ENCODE data around the gene CLEC18B.
"Not testable (repeated sequence)": the region's sequence is repeated elsewhere in the genome, so short reads cannot be mapped to it uniquely, and the experiment has no call there.

CLEC18B gene

GRCh38 chr16:74446866-74447265 lies 25.6 kb upstream of the CLEC18B start:
- FAIRE-seq (no peak), DNase-seq (ENCODE audit: low spot score) (no peak)

- DNase-seq (ENCODE audit: low spot score); FAIRE-seq: not testable (repeated sequence)
Measured at GRCh38 chr16:74443624-74444346, 22.5 kb upstream of the CLEC18B start.

DNA sequence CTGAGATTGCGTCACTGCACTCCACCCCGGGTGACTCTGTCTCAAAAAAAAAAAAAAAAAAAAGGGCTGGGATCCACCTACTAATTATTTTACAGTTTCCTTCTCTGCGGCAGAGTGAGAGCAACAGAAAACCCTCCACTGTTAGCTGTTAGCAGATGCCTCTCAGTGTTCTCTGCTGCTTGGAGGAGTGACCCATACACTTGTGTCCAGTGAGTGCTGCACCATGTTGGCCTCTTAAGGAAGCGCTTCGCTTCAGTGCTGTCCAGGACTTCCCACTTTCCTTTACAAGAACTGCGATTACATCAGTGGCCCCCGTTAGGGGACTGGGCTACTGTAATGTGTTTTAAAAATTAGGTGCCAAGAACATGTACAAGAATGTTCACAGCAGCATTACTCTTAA lies 18.4 kb upstream of the CLEC18B start:
- DNase-seq (ENCODE audit: low spot score) (no peak), FAIRE-seq (no peak)

DNA sequence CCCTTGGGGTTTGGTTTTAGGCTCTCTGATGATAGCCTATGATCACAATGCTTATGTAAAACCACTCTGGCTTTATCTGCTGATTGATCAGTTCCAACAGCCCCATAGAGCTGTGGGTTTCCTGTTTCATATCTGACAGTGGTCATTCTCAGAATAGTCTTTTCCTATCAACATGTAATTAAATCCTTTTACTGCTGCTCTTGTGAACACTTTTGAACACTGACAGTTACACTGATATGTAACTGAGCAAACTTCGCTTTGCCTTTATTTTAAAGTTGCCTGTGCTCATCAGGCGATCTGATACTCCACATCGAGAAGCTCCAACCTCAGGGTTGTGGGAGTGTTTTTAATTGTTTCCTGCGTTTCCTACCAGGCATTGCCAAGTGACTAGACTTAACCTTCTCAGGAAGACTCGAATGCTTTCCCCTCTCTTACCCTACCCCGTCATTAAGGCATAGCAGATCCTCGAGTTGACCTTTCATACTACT lies 17.3 kb upstream of the CLEC18B start:
- DNase-seq (ENCODE audit: low spot score) (no peak), FAIRE-seq (no peak)

- DNase-seq (ENCODE audit: low spot score) (no peak), FAIRE-seq (no peak)
Measured at GRCh38 chr16:74431516-74431915, 10.2 kb upstream of the CLEC18B start.

- FAIRE-seq = not testable (repeated sequence)
- peak; percentile 46 for DNase-seq (ENCODE audit: low spot score)
Measured at GRCh38 chr16:74430036-74430712, 8.9 kb upstream of the CLEC18B start.

- FAIRE-seq; DNase-seq (ENCODE audit: low spot score): not testable (repeated sequence)
Measured at GRCh38 chr16:74428493-74428892, 7.2 kb upstream of the CLEC18B start.

GRCh38 chr16:74425751-74426150 lies 4.5 kb upstream of the CLEC18B start:
- not testable (repeated sequence) for DNase-seq (ENCODE audit: low spot score); FAIRE-seq

DNA sequence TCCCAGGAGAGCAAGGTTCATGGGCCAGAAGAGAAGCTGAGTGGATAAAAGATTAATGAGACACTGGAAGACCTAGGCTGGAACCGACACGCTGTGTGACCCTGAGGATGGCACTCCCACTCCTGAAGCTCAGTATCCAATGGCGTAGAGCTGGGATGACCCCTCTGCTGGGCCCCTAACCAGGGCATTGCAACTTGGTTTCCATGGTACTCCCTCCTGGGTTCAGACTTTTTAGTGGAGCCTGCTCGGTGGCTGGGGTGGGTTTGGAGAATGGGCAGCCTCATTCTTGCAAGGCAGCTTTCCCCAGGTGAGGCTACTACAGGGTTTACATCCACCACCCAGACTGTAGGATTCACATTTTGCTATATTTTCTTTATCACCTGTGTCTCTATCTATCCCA lies 2.4 kb upstream of the CLEC18B start:
- FAIRE-seq; DNase-seq (ENCODE audit: low spot score): not testable (repeated sequence)

DNA sequence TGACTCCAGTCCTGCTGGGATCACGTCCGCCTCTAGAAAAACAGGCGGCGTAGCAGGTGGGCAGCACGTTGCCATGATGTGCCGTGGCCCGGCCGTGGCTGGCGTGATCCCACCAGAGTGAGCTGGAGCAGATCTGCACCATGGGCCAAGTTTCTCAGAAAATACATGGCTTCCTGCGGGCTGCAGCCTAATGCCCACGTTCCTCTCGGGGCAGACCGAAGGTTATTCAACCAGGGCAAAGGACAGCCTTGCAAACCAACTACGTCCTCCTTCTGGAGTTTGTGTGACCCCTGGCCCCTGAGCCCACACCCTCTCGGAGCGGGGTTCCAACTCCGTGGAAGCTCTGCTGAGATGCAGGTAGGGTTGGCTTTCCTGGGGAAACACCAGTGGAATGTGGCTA lies 808 bp upstream of the CLEC18B start:
- DNase-seq (ENCODE audit: low spot score); FAIRE-seq: not testable (repeated sequence)

DNA sequence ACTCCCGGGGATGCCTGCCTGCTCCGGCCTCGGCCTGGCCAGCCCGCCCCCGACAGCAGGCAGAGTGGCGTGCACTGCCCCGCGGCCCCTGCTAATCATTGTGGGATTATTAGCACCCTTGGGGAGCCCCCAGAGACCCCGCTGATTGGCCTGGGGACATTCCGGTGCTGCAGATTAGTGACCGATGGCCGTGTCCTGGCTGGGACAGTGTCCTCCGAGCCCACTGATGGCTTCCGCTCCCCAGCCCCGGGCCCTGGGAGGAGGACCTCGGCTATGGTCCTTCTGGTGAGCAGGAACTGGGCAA lies 156 bp upstream of the CLEC18B start:
- DNase-seq (ENCODE audit: low spot score); FAIRE-seq: not testable (repeated sequence)

GRCh38 chr16:74419811-74420210 lies 1.5 kb downstream of the CLEC18B start:
- not testable (repeated sequence) for DNase-seq (ENCODE audit: low spot score); FAIRE-seq

DNA sequence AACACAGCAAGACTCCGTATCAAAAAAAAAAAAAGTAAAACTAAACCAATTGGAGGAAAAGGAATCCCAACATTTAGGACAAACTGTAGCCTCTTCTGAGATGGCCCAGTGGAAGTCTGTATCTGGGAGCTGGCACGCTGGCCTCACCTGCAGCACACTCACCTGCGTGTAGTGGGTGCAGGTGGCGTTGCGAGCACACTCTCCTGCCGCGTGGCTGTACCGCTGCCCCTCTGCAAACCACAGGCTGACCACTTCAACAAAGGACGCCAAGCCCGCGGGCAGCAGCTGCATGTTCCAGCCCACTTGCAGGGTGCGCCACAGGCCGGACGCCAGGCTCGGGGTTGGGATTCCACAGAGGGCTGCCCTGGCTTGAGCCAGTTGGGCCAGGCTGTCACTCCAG lies 3.4 kb downstream of the CLEC18B start:
- FAIRE-seq; DNase-seq (ENCODE audit: low spot score): not testable (repeated sequence)

DNA sequence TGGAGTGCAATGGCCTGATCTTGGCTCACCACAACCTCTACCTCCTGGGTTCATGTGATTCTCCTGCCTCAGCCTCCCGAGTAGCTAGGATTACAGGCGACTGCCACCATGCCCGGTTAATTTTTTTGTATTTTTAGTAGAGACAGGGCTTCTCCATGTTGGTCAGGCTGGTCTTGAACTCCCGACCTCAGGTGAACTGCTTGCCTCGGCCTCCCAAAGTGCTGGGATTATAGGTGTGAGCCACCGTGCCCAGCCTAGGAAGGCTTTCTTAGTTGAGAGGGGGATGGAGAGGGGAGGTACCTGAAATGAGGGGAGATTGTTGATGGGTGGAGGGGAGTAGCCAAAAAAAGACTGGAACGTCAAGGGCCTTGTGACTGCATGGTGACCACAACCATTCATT lies 7.4 kb downstream of the CLEC18B start:
- DNase-seq (ENCODE audit: low spot score); FAIRE-seq: not testable (repeated sequence)

DNA sequence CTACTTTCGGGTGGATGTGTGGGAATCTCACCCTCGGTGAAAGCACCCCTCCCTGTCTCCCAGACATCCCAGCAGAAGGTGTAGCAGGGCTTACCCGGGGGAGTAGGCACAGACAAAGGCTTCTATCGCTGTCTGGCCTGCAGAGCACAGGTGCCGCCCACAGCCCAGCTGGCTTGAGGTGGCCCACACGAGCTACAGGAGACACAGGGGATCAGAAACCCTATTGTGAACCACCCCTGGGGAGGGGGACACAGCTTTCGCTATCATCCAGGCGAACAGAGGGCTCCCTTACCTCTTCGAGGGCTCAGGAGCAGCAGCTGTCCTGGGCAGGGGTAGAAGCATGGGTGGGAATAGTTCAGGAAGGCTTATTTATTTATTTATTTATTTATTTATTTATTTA lies 7.8 kb downstream of the CLEC18B start:
- not testable (repeated sequence) for DNase-seq (ENCODE audit: low spot score); FAIRE-seq

DNA sequence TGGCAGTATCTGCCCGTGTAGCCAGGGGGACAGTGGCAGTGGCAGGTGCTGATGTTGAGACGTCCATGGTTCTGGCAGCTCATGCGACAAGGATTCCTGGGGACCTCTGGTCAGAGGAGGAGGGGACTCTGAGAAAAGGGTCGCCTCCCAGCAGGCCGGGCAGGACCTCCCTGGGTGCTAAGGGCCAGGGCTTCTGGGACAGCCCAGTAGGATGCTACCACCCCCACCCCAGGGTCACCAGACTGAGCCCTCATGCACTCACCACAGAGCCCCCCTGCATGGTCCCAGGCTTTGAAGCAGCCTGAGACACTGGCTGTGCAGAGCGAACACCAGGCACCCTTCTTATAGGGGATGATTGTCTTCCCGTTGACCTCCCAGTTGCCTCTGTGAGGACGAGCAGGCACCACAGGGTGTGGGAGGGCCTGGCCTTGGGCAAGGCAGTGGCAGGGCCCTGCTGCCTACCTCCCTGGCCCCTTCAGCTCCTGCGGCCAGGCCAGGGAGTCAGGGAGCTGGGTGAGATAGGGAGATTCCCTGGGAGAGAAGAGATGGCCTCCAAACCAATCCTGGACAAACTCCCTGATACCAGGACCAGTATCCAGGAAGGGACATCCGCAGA lies 8.4 kb downstream of the CLEC18B start:
- not testable (repeated sequence) for FAIRE-seq; DNase-seq (ENCODE audit: low spot score)

DNA sequence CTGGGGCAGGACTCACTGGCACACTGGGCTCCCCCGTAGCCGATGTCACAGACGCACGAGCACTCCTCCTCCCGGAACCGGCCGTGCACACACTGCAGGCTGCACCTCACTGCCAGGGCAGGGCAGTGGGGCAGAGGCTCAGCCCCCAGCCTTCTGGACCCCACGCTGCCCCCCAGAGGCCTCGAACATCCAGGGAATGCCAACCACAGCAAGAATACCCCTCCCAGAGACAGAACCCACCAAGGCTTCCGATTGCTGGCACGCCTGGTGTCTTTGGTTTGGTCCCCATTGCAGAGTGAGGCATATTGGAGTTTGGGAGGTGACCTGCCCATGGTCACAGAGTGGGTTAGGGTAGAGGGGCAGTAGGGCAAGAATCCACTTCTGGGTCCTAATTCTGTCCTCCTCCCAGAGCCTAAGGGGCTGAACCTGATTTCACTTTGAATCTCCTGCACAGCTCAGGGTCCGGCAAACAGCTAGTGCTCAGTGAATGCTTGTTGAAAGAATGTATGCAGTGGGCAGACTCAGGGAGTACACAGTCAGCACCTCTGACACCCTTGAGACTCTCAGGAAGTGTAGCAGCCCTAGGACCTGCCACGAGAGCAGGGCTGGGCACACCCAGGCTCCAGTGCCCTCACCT lies 9.0 kb downstream of the CLEC18B start:
- not testable (repeated sequence) for DNase-seq (ENCODE audit: low spot score); FAIRE-seq

- DNase-seq (ENCODE audit: low spot score); FAIRE-seq: not testable (repeated sequence)
Measured at GRCh38 chr16:74410981-74411380, 10.3 kb downstream of the CLEC18B start.

DNA sequence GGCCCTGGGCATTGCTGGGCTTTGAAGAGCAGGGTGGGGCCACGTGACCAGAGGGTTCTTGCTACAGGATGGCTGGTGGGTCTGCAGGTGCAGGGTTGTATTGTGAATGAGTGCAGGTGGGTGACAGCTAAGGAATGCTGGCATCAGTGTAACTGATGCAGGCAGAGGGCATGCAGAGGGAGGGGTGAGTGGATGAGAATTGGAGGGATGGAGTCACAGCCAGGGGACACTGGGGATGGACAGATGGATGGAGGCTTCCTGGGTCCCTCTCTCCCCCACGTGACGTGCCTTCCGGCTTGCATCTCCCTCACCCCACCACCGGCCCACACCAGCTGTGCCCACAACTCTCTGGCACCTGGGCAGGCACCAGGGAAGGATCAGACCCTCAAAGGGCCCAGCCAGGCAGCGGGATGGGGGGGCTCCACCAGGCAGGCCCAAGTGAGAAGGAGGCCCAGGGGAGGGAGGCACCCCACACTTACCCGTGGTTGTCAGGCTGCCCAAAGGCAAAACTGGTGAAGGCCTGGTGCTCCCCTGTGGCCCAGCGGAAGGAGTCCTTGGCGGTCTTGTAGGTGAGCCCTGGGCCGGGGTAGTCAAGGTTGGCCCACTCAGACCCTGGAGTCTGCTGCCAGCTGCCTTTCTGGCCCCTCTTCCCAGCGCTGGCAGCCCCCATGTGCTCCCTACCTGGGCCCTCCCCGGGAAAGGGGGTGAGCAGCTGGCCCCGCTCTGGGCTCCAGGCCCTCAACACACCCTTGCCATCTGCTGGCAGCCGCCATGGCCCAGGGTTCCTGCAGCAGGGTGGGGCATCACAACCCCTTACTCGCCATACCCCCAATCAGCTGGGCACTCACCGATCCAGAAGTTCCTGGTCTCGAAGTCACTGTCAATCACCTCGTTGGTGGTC lies 11.0 kb downstream of the CLEC18B start:
- DNase-seq (ENCODE audit: low spot score); FAIRE-seq: not testable (repeated sequence)

- FAIRE-seq; DNase-seq (ENCODE audit: low spot score): not testable (repeated sequence)
Measured at GRCh38 chr16:74409185-74409981, 11.9 kb downstream of the CLEC18B start.
